Activated CD4-positive, CD25-positive, alpha-beta regulatory T cell treated with anti-CD3 and anti-CD28 coated beads, Interleukin-2, amount 50 U/mL, for 24 hours (primary cell): Measurements from ENCODE around the gene TTPAL.
"Not testable (repeated sequence)": the region's sequence is repeated elsewhere in the genome, so short reads cannot be mapped to it uniquely, and the experiment has no call there.

ENCODE experiments used
- ATAC-seq, 2 donors: fragments of 150-1000 bp; cut with Tn5 transposase; one replicate each; pipeline ENCODE4 v1.10.0; 2021; ENCODE audit warnings: mild to moderate bottlenecking in 1 of 2, moderate library complexity in 1 of 2

Gene TTPAL

DNA sequence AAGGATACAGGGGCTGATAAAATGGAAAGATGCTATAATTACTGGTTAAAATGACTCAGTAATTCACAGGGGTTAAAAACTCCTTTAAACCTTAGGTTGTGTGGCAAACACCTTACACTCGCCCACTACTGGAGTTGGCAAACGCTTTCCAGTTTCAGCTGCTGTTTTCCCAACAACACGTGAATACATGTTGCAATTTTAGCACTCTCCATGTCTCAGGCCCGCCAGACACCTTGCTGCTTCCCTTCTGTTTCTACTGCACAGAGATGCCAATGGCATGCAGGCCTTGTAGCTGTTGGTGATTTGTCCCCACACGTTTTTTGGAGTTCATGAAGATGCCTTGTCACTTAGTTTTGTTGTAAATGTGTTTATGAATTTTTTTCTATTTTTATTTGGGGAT, 5.3 kb upstream of the TTPAL start:
- no peak for ATAC-seq

DNA sequence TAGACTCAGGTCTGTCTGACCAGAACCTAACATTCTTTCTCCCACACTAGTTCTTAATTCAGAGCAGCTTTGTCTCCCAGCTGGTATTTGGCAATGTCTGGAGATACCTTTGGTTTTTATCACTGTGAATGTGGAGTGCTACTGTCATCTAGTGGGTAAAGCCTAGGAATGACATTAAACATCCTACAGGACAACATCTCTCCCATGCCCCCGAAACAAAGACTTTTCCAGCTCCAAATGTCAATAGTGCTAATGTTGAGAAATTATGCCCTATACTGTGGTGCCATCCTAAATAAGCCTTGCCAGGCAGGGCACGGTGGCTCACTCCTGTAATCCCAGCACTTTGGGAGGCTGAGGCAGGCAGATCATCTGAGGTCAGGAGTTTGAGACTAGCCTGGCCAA, 4.2 kb upstream of the TTPAL start:
- ATAC-seq: no peak

DNA sequence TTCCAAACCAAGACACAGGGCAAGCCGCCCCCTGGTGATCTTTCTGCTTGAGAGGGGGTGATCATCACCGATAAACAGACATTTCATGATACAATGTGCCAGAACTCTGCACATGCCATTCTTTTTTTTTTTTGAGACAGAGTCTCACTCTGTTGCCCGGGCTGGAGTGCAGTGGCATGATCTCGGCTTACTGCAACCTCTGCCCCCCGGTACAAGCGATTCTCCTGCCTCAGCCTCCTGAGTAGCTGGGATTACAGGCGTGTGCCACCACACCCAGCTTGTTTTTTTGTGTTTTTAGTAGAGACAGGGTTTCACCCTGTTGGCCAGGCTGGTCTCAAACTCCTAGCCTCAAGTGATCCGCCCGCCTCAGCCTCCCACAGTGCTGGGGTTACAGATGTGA, 3.4 kb upstream of the TTPAL start:
- ATAC-seq: not testable (repeated sequence)

DNA sequence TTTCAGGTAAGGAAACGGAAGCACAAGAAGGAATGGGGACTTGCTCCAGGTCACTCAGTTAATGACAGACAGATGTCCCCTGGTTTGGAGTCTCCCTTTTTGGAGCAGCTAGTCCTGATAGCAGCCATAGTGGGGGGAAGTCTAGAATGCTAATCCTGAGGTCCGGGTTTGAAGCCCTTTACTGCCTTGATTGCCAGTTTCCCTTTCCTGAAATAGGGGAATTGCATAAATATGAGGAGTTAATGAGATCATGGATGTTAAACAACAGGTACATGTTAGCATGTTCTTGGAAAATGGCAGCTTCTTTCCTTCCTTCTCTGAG, 341 bp upstream of the TTPAL start:
- no peak for ATAC-seq

DNA sequence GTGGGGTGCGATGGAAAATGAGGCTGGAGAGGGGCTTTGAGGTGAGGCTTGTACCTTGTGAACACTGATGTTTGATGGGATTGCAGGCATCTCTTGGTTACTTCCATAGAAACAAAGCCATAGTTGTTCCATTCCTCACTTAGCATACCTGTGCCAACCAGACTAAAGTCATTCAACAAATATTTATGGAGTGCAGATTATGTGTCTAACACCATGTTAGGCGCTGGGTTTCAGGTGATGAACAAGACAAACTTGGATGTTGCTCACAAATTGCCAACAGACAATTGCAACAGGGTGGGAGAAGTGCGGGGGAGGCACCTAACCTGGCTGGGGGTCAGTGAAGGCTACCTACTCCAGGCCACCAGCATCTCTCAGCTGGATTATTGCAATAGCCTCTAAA, 1.5 kb downstream of the TTPAL start:
- no peak for ATAC-seq

DNA sequence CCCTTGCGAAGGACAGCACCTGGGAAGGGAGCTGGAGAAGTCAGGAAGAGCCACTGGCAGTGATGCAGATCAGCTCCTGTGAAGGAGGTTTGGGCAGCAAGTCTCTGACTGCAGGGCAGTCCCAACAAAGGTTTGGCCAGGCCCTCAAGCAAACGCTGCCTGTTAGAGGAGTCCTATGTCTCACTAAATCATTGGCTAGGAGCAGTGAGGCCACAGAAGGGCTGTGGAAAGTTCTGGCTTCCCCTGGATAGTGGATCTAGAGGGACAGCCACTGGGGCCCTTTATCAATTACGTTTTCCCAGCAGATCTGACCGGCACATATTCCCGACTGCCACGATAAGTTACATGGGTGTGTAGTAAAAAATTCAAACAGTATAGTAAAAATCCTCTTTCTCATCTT, 2.5 kb downstream of the TTPAL start:
- ATAC-seq: no peak

DNA sequence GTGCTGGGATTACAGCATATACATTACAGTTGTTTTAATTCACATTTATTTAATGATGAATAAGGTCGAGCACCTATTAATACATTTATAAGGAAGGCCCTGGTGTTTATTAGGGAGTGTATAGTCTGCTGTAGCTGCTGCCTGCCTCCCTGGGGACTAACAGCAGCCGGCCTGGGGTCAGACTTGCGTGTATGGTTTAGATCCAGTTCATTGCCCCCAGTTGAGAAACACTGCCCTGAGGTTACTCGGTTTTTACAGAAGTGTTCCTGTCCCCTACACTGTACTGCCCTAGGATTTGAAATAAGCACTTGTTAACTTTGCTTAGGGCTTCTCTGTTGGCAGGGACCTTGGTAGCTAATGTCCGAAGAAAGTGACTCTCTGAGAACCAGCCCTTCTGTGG, 4.0 kb downstream of the TTPAL start:
- ATAC-seq: no peak

DNA sequence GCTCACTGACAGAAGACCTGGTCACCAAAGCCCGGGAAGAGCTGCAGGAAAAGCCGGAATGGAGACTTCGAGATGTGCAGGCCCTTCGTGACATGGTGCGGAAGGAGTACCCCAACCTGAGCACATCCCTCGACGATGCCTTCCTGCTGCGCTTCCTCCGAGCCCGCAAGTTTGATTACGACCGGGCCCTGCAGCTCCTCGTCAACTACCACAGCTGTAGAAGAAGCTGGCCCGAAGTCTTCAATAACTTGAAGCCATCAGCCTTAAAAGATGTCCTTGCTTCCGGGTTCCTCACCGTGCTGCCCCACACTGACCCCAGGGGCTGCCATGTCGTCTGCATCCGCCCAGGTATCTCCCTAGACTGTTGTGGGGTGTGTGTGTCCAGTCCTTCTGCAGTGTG, 4.4 kb downstream of the TTPAL start:
- ATAC-seq: no peak

DNA sequence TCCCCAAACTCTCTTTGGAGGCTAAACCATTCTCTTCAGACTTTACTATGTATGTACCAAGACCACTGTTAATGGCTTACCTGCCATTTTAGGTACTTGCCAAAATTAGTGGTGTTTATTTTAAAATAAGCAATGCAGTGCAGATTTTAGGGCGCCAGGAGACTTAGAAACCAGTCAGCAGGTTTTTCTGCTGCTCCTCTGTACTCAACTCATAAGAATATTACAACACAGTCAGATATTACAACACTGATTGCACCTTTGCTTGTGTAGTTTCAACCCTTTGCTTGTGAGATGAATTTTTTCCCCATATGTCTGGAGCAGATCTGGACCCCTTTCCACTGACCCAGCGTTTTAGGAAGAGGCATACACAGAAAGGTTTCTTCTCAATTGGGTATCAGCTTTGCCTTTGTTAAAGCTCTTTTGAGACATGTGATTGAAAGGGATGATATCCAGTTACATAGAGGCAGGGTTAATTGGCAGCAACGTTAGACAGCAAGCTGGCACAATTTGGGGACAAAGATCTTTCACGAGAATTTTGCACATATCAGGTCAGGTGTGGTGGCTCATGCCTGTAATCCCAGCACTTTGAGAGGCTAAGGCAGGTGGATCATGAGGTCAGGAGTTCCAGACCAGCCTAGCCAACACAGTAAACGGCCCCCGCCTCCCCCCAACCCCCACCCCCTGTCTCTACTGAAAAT, 6.2 kb downstream of the TTPAL start:
- no peak for ATAC-seq

DNA sequence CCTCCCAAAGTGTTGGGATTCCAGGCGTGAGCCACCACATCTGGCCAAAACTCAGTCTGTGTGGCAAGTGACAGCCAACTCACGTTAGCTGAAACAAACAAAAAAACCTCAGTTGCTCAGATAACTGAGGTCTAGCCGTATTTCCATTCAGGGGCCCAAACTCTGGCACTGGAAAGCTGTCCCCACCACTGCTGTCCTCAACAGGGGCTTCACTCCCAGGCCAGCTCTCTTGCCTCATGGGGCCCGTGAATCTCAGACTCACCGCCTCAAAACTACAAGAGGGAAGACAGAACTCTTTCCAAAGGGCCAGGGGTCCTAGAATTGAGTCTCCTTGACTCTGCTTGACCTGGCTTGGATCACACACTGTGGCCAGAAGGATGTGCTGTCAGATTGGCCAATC, 7.4 kb downstream of the TTPAL start:
- no peak for ATAC-seq

DNA sequence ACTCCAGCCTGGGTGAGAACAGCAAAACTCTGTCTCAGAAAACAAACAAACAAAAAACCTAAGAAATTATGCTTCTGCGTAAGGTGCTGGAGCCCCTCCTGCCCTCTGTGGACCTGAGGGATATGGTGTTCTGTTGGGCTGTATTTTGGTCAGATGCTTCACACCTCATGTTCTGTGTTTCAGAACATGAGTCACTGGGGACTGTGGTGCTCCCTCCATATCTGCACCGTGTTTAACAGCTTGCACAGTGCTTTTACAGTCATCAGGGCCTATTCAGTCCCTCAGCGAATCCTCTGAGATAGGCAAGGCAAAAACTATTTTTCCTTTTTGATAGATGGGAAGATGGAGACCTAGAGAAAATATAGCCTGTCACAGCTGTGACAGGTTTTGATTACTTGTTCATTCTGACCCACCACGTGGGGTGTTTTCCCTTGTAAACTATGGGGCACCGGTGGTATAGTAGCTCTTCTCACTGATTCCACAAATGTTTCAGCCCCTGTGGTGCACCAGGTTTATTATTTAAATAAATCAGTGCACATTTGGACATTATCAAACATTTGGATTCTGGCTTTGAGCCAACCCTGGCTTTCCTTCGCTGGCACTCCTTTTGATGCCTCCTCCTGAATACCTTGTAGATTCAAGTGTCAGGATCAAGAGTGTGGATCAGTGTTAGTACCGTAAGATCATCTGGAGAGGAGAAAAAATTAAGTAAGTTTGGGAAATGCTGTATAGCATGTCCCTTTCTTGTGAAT, 9.6 kb downstream of the TTPAL start:
- ATAC-seq: peak; percentile 68 to 77

DNA sequence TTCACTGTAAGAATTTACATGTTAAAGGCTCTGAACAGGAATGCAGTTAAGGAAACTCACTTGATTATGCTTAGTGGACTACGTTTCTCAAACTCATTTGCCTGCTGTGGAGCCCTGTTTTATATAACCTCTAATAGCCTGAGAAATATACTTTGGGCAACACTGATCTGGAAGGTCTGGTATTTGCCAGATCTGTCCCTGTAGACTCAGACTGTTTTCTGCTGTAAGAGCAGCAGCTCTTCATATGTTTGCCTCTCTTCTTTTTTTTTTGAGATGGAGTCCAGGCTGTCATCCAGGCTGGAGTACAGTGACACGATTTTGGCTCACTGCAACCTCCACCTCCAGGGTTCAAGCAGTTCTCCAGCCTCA, 10.1 kb downstream of the TTPAL start:
- ATAC-seq: no peak

DNA sequence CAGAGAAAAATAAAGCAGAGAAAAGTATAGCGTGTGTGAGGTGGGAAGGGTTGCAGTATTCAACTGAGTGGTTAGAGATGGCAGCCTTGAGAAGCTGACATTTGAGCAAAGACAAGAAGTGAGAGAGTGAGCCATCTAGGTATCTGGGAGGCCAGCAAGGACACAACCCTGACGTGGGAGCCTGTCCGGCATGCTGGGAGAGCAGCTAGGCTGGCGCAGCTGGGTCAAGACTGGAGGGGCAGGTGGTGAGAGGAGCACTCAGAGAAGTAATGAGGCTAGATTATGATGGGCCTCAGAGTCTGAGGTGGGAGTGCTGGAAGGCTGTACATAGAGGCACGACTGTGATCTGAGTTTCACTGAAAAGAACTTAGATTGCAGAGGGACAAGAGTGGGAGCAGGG, 12.9 kb downstream of the TTPAL start:
- ATAC-seq: no peak

DNA sequence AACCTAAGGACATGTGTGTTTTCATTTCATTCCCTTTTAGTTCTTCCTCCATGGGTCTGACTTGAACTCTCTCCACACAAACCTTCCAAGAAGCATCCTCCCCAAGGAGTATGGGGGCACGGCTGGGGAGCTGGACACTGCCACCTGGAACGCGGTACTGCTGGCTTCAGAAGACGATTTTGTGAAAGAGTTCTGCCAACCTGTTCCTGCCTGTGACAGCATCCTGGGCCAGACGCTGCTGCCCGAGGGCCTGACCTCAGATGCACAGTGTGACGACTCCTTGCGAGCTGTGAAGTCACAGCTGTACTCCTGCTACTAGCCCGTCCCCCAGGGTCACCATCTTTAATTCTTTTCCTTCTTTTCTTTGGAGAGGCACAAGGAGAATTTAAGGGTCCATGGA, 13.5 kb downstream of the TTPAL start:
- no peak for ATAC-seq

DNA sequence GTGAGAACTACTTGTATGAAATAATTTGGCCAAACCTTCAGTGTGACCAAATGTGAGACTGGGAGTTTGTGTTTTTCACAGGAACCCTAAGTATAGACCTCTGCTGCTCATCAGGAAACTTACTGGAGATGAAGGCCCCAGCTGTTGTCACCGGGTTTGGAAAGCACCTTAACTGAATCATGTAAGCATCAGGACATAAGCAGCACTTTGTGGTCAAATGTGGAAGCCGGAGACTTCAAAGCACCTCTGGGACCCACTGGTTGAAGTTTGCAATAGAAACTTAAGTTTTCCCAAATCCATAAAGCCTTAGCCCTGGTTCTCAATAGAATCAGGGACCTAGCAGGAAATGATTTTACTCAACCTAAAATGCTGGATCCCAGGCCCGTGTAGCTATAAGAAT, 14.3 kb downstream of the TTPAL start:
- peak; percentile 56 to 58 for ATAC-seq

DNA sequence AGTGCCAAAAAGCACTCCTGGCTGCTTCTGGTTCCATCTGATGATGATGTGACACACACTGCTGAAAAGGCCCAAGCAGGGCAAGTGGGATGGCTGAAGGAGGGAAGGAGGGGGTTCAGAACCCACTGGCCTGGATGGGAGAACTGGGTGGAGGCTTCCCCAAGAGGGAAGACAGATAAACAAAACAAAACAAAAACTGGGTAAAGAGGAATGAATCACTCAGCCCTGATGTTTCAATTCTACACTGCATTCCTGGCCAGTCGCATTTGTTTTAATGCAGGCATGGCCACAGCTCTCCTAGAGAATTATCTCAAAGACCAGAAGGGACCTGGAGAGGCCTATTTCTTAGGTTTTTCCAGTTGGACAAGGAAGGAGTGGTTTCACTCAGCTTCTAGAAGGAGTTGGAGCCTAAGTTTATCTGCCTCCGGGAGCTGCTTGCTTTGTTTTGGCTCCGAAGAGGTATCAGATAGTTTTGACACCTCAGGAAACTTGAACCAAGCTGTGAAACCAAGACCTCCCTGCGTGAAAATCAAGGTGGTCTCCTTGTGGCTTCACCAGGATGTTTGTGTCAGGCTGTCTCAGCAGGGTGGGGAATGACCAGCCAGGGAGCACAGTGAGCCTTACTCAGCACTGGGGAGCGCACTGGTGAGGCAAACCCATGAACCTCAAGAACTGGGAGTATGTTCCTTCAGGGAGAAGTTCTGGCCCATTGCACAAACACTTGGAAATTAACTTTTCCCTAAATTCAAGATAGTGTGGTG, 16.1 kb downstream of the TTPAL start:
- ATAC-seq: no peak

DNA sequence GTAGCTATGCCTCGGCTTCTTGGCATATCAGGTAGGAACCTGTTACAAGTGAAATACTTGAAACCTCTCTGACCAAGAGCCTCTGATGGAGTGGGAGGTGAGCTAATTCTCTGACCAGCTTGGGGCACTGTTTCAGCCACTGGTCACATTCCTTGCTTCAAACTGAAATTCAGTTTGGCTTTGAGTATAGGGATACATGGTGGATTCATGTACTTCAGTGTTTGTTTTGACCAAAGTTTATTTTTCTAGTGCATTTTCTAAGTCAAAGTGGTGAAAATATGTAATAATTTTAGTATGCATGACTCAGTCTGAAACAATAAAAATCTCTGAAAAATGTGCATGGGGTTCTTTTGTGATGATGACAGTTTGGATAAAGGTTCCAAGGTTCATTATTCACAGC, 18.6 kb downstream of the TTPAL start:
- no peak for ATAC-seq

DNA sequence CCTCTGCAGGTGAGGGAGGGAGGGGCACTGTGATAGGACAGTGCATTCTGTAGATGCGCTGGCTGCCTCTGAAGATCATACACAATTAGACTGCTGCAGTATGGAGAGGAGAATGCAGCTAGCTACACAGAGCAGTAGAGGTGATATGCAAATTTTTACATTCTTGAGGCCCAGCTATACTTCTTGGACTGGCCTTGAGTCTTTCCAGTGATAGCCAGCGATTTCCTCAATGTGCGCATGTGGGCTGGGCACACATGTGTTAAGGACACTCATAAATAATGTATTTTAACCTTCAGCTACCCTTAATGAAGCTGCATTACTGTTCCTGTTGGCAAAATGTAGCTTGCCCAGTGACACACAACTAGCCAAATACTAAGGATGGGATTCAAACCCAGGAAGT, 19.0 kb downstream of the TTPAL start:
- no peak for ATAC-seq

DNA sequence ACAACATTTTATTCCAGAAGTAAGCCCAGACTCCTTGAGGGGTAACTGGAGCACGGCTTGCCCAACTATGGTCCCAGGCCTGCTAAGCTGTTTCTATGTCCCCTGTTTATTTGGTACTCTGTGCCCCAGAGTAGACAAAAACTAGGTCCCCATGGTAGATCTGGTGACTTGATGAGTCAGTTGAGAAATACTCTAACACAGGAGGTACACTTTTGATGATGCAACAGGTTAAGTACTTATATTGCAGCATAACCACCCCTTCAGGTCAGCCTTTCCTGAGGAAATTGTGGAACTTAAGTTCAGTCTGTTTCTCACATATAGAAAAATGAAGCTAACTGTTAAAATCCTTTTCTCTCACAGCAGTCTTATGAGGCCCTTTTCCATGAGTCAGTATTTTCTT, 19.6 kb downstream of the TTPAL start:
- ATAC-seq: peak; percentile 23 to 24

DNA sequence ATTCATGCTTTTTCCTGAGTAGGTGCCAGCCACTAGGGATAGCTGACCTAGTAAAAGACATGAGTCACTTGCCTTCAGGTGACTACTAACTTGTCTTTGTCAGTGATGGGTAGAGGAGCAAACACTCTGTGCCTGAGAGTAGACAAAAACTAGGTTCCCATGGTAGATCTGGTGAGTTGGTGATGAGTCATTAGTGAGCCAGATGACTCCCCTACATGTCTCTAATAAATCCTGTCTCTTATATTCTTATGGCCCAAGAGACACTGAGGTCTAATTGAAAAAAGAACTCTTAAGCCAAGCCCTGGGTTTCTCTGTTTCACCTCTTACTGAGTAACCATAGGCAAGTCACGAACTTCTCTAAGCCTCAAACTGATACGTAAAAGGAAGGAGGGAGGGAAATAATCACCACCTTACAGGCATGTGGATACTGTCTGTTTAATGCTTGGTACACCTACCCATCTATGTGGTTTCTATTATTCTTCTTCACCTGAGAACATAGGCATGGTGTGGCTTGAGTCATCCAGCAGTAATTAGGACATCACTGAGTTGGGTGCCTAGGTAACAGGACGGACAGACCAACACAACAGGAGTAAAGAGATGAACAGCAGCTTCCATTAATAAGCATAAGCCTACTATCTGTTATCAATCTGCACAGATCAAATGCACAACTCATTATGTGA, 20.3 kb downstream of the TTPAL start:
- peak; percentile 87 to 91 for ATAC-seq

DNA sequence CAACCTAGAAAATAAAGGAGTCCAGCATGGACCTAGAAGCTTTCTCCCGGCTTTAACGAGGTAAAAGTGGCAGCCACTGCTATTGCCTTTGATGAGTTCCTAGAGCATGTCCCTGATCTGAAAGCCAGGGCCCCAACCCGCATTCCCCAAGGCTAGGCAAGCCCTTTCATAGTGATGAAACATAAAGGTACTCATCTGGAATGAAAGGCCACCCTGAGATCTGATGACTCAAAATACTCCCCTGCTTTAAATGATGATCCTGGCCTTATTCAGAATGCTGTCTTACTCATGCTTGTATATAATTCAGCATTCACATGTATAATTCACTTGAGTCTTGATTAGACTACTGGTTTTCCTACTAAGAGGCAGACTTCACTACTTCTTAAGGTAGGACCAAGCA, 21.3 kb downstream of the TTPAL start:
- ATAC-seq: peak; percentile 30 to 46

DNA sequence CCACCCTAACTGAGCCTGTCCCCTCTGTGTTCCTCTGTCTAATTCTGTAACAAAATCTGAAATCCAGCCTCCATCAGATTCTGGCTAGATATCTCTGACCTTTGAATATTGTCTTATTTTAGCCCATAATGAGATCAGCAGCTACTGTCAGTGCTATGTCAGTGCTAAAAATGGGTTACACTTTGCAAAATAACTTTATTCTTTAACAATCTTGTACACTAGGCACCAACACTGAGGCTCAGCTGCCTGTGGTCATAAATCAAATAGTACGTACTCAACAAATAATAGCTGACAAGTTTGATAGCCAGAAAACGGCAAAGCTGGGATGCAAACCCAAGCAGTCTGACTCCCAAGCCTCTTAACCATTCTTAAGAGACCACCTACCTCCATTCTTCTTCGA, 22.1 kb downstream of the TTPAL start:
- ATAC-seq: no peak

DNA sequence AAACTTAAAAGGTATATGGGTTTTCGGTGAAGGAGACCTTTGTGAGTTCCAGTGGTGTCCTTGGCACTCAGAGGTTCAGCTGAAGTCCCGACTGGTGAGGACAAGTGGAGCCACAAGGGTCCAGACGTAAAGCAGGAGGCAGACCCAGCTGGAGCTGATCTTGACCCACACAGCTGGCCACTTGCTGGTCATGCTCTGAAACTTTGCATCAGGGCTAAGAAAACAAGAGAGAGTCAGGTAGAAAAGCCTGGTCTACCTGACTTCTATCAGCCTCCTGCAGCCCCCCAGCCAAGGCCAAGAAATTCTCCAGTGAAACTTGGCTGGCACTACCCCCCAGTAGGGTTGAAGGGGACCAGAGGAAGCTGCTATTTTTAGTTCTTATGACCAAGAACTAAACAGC, 24.5 kb downstream of the TTPAL start:
- ATAC-seq: no peak

DNA sequence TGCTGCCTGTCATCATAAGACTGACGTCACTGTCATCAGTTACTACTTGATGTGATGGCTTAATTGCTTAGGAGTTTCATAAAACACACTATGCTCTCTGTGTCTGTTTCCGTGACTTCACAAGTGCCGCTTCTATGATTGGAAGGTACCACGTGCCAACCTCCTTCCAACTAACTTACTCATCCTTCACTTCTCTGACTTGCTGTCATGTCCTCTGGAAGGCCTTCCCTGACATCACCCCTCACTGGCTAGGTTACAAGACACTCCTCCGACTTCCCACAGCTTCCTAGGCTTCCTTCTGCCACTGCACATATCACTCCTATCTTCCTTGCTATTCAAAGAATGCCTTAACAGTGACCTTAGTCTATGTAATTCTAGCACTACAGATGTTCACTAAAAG, 25.8 kb downstream of the TTPAL start:
- ATAC-seq: no peak
